ENCODE measurements around the gene GORAB. TPM values are rescaled to one million over a fixed set of nuclear protein-coding genes. Genes with fewer than 3 reads are reported as not detected.

The GORAB gene
- polyA plus RNA-seq, 3 donors from 2014 or later: 1.3 to 3.6 (median 2.6) TPM

GRCh38 chr1:170586321-170587252 lies 54.6 kb downstream of the GORAB start:
- Mint-ChIP-seq H3K27ac (no peak overlapping the region), H3K4me3 (no peak overlapping the region), H3K4me1 (no peaks in the 10 kb centered on the region), H3K27me3 (ENCODE audit: low read depth in 3 of 3) (peaks cover 2 to 15% (median 4%) of the 10 kb centered on the region in 3 donors), H3K9me3 (peaks cover 0 to 2% (median 0%) of the 10 kb centered on the region in 6 donors), H3K36me3 (no peaks in the 10 kb centered on the region)
- no peak for DNase-seq

DNA sequence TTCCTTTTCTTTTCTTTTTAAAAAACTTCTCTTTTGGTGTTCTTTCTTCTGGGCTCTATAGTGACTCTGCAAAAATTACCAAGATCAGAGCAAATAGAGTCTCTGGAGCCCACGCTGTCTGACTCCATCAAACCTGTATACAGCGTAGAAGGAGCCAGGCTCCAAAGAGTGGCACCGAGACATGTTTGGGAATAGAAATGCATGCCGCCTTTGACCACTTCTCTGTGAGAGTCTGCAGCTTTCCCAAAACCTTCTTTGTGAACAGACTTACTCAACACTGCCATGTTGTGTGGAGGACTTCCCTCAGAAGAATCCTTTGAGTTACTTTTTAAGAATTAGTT lies 55.3 kb downstream of the GORAB start:
- Mint-ChIP-seq H3K9me3 (peaks cover 0 to 2% (median 0%) of the 10 kb centered on the region in 6 donors), H3K27ac (no peak overlapping the region)

GRCh38 chr1:170590921-170591705 lies 59.1 kb downstream of the GORAB start:
- Mint-ChIP-seq H3K4me1 (no peaks in the 10 kb centered on the region), H3K27ac (no peak overlapping the region), H3K4me3 (no peak overlapping the region), H3K27me3 (ENCODE audit: low read depth in 3 of 3) (peaks cover 1 to 16% (median 2%) of the 10 kb centered on the region in 3 donors), H3K36me3 (no peaks in the 10 kb centered on the region), H3K9me3 (peaks cover 0 to 7% (median 3%) of the 10 kb centered on the region in 6 donors)
- DNase-seq: no peak

More for the DNA sequence above, 55.3 kb downstream of the GORAB start:
- DNase-seq: no peak
- Mint-ChIP-seq H3K4me3 (no peak overlapping the region), H3K27me3 (ENCODE audit: low read depth in 3 of 3) (peaks cover 2 to 18% (median 3%) of the 10 kb centered on the region in 3 donors), H3K36me3 (no peaks in the 10 kb centered on the region), H3K4me1 (no peaks in the 10 kb centered on the region)

DNA sequence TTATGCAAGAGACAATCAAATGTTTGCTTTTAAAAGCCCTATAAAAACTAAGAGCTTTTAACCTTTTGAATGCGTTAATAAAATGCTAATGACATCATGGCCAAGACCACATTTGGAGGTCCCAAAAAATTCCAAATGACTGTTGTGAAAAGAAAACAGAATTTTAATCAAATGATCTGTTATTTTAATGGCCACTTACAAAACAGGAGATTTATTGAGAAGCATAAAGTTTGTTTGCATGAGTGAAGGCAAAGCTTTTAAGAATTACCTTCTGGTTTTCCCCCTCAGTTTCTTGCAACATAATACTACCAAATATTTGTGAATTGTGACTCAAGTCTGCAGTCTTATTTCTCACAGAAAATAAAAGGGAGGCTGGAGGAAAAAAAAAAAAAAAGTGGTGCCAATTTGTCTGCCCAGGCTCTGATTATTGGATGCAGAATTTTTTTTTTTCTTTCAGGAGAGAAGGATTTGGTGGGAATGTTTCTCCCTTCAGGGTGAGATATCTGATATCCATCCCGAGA lies 60.7 kb downstream of the GORAB start:
- no peak for DNase-seq
- Mint-ChIP-seq H3K4me3 (no peak overlapping the region), H3K27me3 (ENCODE audit: low read depth in 3 of 3) (peaks cover 0 to 13% (median 1%) of the 10 kb centered on the region in 3 donors), H3K4me1 (no peaks in the 10 kb centered on the region), H3K36me3 (no peaks in the 10 kb centered on the region), H3K27ac (no peak overlapping the region), H3K9me3 (peaks cover 0 to 19% (median 10%) of the 10 kb centered on the region in 6 donors)

GRCh38 chr1:170593173-170594011 lies 61.4 kb downstream of the GORAB start:
- Mint-ChIP-seq H3K9me3 (peaks cover 0 to 24% (median 11%) of the 10 kb centered on the region in 6 donors), H3K27ac (no peak overlapping the region), H3K27me3 (ENCODE audit: low read depth in 3 of 3) (peaks cover 0 to 13% (median 1%) of the 10 kb centered on the region in 3 donors), H3K4me3 (no peak overlapping the region), H3K36me3 (no peaks in the 10 kb centered on the region), H3K4me1 (no peaks in the 10 kb centered on the region)
- DNase-seq: no peak

GRCh38 chr1:170594066-170594626 lies 62.2 kb downstream of the GORAB start:
- no peak for DNase-seq
- Mint-ChIP-seq H3K9me3 (peaks cover 0 to 26% (median 11%) of the 10 kb centered on the region in 6 donors), H3K4me1 (no peaks in the 10 kb centered on the region), H3K27me3 (ENCODE audit: low read depth in 3 of 3) (peaks cover 0 to 13% (median 1%) of the 10 kb centered on the region in 3 donors), H3K4me3 (no peak overlapping the region), H3K27ac (no peak overlapping the region), H3K36me3 (no peaks in the 10 kb centered on the region)

GRCh38 chr1:170596701-170597100 lies 64.7 kb downstream of the GORAB start:
- Mint-ChIP-seq H3K27ac (no peak overlapping the region), H3K4me3 (no peak overlapping the region), H3K4me1 (no peaks in the 10 kb centered on the region), H3K36me3 (no peaks in the 10 kb centered on the region), H3K9me3 (peaks cover 0 to 26% (median 11%) of the 10 kb centered on the region in 6 donors), H3K27me3 (ENCODE audit: low read depth in 3 of 3) (peaks cover 0 to 20% (median 0%) of the 10 kb centered on the region in 3 donors)
- no peak for DNase-seq

- DNase-seq: no peak
- Mint-ChIP-seq H3K9me3 (peaks cover 0 to 36% (median 13%) of the 10 kb centered on the region in 6 donors), H3K4me3 (no peak overlapping the region), H3K36me3 (no peaks in the 10 kb centered on the region), H3K27ac (no peak overlapping the region), H3K4me1 (no peaks in the 10 kb centered on the region), H3K27me3 (ENCODE audit: low read depth in 3 of 3) (peaks cover 0 to 18% (median 1%) of the 10 kb centered on the region in 3 donors)
Observed at GRCh38 chr1:170598618-170599017, 66.7 kb downstream of the GORAB start.

DNA sequence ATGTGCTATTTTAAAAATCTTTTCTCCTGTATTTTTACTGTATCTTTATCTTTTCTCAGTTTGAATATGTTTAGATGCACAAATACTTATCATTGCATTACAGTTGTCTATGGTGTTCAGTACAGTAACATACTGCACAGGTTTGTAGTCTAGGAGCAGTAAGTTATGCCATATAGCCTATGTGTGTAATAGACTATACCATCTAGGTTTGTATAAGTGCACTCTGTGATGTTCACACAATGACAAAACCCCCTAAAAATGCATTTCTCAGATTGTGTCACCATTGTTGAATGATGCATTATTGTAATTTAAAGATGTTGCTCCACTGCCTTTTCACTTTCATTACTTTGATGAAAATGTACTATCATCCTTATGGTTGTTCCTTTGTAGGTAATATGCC lies 67.1 kb downstream of the GORAB start:
- Mint-ChIP-seq H3K4me1 (no peaks in the 10 kb centered on the region), H3K9me3 (peaks cover 0 to 36% (median 13%) of the 10 kb centered on the region in 6 donors), H3K27me3 (ENCODE audit: low read depth in 3 of 3) (peaks cover 0 to 18% (median 1%) of the 10 kb centered on the region in 3 donors), H3K36me3 (no peaks in the 10 kb centered on the region), H3K4me3 (no peak overlapping the region), H3K27ac (no peak overlapping the region)
- DNase-seq: no peak

- Mint-ChIP-seq H3K9me3 (peaks cover 2 to 25% (median 9%) of the 10 kb centered on the region in 6 donors), H3K27ac (no peak overlapping the region), H3K4me3 (no peak overlapping the region), H3K27me3 (ENCODE audit: low read depth in 3 of 3) (peaks cover 0 to 18% (median 3%) of the 10 kb centered on the region in 3 donors), H3K36me3 (no peaks in the 10 kb centered on the region), H3K4me1 (no peaks in the 10 kb centered on the region)
- no peak for DNase-seq
Observed at GRCh38 chr1:170601866-170602265, 69.9 kb downstream of the GORAB start.
